ENCODE results near the gene PCNT.
"Not testable (repeated sequence)": the region's sequence is repeated elsewhere in the genome, so short reads cannot be mapped to it uniquely, and the experiment has no call there.

PCNT gene

DNA sequence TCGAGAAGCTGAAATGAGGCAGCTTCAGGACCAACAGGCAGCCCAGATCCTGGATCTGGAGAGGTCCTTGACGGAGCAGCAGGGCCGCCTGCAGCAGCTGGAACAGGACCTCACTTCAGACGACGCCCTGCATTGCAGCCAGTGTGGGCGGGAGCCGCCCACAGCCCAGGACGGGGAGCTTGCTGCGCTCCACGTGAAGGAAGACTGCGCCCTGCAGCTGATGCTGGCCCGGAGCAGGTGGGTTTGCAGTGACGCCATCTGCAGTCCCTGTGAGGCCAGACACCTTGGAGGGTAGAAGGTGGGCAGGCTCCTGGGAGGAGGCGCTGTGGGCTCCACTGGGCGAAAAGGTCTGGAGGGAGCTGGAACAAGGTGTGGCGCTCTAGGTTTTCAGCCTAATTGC, 39.7 kb downstream of the PCNT start:
- no peak for DNase-seq

DNA sequence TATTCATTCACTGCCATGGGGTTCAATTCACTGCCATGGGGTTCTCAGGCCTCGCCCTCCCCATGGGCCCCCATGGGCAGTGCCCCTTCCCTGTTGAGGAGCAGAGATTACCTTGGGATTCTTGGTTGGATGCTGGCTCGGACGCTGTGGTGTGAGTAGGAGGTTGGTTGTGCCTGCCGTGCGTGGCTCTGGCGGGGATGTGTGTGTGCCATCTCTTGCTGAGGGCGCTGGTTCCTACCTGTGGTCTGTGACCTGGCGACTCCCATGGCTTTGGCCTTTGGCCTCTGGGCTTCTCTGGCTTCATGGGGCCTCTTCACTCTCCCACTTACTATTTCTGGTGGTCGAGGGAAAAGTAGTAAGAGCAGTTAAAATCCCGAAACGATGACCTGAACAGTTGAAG, 42.1 kb downstream of the PCNT start:
- DNase-seq = no peak

DNA sequence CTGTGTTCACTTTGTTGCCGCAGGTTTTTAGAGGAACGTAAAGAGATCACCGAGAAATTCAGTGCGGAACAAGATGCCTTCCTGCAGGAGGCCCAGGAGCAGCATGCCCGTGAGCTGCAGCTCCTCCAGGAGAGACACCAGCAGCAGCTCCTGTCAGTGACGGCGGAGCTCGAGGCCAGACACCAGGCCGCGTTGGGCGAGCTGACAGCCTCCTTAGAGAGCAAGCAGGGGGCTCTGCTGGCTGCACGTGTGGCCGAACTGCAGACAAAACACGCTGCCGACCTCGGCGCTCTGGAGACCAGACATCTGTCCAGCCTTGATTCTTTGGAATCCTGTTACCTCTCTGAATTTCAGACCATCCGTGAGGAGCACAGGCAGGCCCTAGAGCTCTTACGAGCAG, 42.6 kb downstream of the PCNT start:
- DNase-seq = no peak

DNA sequence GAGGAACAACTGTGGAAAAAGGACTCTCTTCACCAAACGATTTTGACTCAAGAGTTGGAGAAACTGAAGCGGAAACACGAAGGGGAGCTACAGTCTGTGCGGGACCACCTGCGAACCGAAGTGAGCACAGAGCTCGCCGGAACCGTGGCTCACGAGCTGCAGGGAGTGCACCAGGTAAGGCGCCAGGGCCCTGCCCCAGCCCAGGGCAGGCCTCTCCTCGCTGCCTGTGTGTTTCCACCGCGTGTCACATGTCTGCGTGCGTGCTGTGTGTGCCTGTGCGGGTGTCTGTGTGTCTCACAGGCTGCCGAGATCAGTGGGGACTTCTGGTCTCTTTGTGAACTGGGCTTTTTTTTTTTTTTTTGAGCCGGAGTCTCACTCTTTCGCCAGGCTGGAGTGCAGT, 43.0 kb downstream of the PCNT start:
- no peak for DNase-seq

DNA sequence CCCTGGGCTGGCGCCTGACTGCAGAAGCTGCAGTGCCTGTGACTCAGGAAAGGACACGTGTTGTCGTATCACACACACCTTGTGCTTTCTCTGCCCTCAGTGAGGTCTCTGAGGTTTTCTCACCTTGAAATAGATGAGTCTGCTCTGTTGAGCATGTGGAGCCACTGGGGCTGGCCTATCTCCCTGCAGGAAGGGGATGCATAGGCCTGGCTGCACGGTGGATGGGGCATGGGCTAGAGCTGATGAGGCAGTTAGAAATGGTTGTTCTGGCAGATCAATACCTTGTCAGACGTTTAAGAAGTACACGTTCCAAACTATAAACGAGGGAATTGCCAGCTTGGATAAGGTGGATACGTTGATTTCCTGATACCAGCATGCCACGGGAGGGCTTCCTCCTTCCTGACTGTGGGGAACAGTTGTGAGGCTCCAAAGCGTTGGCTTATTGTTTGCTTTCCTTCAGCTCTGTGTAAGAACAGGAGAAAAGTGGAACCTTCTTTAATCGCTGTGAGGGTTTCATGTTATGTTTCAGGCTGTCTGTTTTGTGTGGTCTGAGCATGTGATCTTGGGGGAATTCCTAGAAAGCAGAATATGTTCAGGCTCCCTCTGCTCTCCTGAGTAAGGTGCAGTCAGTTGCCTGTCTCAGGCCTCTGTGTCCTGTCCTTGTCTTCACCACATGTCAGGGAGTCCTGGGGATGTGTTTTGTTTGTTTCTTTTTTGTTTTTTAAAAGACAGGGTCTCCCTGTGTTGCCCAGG, 44.8 kb downstream of the PCNT start:
- peak; percentile 4 for DNase-seq

DNA sequence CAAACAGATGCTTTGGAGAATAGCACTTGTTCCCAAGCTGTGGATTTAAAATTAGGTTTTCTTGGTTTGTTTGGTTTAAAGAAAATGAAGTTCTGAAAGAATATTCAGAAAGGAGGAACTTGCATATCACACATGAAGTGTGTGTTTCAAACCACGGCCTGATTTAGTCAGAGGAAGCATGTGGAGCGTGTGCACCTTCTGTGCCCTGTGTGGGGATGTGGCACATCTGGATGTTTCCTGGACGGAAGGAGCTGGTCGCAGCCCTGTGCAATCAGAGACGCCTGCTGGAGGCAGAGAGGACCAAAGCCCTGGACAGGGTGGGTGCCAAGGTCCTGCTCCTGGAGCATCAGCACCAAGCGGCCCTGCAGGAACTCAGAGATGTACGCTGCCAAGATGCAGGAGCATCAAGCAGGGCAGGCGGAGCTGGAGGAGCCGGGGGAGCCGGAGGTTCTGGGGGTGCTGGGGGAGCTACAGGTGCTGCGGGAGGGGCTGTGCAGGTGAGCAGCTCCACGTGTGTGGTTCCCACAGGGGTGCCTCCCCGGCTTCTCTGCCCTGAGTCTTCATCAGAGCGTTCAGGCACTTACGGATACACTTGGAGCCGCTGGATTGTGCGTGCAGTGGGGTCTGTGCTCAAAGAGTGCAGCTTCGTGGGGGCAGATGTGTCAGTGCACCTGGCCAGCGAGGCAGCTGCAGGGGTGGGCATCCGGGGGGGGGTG, 45.7 kb downstream of the PCNT start:
- DNase-seq = no peak

DNA sequence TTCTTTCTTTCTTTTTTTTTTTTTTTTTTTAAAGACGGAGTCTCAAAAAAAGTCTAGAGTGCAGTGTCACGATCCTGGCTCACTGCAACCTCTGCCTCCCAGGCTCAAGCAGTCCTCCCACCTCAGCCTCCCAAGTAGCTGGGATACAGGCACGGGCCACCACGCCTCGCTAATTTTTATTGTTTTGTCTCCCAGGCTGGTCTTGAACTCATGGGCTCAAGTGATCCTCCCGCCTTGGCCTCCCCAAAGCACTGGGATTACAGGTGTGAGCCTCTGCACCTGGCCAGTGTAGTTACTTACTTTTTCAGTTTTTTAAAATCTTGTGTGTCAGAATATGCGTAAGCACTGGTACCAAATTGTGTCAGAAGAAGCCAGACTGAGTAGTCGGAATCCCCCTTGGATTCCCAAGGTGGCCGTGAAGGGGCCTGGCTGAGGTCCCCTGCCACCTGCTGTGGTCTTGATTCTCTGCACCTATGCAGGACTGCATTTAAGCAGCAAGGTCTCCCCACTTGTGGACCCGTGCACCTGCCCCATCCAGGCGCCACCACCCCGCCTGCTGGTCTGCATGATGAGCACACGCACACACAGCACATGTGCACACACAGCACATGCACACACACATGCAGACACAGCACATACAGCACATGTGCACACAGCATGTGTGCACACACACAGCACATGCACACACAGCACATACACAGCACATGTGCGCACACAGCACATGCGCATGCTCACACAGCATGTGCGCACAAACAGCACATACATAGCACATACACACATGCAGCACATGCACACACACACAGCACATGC, 47.5 kb downstream of the PCNT start:
- DNase-seq = no peak

DNA sequence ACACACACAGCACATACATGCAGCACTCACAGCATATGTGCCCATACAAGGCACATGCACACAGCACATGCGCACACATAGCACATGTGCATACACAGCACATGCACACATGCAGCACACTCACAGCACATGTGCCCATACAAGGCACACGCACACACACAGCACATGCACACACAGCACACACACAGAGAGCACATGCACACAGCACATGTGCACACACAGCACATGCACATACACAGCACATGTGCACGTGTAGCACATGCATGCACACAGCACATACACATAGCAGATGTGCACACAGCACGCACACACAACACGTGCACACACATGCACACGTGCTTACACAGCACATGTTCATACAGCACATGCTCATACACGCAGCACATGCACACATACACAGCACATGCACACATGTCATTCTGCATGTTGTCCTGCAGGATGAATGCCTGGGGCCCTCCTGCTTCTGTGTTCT, 48.1 kb downstream of the PCNT start:
- DNase-seq = no peak

DNA sequence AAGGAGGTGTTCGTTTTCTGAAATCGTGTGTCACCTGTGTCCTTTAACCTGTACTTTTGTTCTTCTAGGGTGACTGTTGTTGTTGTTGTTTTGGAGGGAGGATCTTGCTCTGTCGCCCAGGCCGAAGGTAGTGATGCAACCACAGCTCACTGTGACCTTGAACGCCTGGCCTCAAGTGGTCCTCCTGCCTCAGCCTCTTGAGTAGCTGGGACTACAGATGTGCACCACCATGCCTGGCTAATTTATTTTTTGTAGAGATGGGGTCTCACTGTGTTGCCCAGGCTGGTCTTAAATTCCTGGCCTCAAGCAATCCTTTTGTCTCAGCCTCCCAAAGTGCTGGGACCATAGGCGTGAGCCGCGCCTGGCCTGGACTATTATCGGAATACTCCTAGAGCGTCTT, 49.0 kb downstream of the PCNT start:
- DNase-seq = not testable (repeated sequence)

DNA sequence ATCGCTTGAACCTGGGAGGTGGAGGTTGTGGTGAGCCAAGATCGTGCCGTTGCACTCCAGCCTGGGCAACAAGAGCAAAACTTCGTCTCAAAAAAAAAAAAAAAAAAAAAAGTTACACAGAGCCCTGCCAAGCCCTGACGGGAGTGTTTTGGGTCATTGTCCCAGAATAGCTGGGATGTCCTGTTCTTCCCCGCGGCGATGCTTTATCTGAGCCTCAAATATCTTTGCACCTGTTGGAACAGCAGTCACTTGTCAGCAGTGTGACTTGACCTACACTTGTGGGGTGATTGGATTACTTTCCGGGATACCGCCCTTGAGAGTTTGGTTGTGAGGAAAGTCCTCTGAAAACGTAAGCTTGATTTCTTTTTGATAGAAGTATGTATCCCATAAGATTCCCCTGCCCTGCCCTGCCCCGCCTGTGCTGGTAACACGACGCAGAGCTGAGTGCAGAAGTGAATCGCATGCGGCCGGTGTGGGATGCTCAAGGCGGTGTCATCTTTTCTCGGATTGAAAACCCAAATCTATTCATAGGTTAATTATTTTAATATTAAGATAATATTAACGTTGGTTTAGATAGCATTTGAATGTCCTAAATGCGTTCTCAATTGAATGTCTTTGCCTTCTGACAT, 50.9 kb downstream of the PCNT start:
- no peak for DNase-seq

DNA sequence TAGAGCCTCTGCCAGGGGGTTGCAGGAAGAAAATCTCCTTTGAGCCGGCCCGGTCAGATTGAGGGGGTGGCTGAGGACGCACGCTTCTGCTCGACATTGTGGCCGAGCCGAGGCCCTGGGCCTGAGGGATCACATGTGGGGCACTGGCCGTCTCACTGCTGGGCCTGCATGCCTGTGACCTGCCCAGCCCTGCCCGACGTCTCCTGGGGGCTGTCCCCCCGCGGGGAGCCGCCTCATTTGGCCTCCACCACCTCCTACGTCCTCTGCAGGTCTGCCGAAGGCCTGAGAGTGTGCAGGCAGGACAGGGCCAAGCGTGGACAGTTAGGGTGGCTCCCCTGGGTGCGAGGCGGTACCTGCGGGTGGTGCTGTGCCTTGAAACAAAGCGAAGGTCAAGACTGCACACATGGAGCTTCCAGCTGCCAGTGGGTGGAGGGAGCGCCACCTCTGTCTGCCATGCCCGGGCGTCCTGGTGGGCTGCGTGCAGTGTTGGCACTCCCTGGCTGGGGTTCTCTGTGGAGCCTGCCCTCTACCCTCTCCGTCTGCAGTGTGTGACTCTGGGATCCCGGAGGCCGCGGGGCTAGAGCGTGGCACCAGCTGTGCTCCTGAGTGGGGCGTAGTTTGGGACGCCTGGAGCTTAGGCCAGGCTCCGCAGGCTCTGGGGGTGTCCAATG, 51.7 kb downstream of the PCNT start:
- DNase-seq = no peak

DNA sequence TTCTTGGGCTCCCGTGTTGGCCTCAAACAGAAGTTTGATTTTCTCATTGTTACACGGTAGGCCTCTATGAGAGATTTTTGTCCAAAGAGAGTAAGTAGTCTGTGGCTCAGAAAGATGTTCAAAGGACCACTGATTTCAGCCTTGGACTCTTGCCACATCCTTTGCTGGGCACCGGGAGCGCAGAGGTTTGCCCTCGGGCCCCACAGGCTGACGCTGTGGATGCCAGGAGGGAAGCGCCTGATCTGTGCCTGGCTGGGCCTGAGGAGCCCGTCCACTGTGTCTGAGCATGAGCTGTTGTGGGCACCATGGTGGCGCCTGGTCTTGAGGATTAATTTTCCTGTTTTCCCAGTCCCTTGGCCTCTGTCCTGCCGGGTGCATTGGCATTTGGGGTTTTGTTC, 52.3 kb downstream of the PCNT start:
- no peak for DNase-seq

DNA sequence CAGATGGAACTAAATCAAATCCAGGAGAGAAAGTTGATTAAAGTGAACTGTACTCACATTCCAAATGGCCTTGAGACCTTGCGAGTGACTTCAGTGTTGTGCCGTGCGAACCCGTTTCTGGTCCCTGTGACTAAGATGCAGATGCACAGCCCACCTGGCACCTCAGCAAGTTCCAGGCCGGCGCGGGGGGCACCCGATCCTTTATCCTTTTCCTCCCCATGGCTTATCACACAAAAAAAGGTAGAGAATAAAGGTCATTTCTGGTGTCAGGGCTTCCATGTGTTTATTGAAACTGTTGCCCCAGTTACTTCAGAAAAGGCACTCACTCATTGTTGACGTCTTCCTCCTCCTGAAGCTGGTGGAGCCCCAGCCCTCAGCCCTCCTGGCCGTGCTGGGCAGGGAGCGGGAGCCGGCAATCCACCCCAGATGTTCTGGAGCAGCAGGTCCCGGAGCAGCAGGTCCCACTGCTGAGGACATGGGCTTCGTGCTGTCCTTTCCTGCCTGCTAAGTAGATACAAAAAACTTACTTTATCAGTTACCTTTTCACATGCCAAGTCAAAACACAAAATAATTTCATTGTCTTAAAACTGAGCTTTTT, 53.0 kb downstream of the PCNT start:
- no peak for DNase-seq

DNA sequence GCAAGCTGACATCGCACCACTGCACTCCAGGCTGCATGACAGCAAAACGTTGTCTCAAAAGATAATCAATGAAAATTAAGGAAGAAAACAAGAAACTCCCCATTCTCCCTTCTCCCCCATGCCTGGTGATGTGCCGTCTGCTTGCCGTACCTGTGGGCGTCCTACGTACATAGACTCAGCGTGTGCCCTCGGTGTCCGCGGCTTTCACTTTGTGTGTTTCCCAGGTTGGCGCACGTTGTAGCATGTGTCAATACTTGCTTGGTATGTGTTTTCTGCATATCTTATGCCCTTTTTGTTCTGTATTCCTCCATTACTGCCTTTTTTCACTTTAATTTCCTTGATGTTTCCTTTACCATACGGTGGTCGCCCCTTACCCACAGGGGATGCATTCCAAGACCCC, 53.8 kb downstream of the PCNT start:
- DNase-seq = no peak

DNA sequence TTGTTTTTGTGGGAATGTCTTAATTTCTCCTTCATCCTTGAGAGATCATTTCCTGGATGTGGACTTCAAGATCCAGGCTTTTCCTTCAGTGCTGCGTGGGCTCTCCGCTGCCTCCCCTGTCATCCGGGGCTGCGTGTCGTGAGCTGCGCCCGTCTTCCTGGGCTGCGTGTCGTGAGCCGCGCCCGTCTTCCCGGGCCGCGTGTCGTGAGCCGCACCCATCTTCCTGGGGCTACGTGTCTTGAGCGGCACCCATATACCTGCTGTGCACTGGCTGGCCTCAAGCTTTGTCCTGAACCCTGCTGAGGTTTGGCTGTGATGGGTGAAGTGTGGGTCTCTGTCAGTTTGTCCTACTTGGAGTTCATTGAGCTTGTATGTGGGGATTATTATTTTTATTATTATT, 55.1 kb downstream of the PCNT start:
- no peak for DNase-seq

DNA sequence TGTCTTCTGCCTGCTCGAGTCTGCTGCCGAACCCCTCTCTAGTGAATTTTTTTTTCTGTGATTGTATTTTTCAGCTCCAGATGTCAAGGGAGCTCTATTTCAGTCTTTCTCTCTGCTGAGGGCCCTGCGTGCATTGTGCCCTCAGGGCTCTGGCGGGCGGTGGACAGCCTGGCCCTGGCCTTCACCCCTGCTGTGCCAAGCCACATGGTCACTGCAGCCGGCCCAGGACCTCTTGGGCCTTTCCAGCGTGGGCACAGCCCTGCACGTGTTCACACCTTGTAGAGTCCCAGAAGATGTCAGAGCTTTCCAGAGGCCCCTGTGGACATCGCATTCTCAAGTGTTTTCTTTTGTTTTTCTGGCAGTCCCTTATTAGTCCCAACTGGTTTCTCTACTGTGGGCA, 55.7 kb downstream of the PCNT start:
- DNase-seq = no peak

DNA sequence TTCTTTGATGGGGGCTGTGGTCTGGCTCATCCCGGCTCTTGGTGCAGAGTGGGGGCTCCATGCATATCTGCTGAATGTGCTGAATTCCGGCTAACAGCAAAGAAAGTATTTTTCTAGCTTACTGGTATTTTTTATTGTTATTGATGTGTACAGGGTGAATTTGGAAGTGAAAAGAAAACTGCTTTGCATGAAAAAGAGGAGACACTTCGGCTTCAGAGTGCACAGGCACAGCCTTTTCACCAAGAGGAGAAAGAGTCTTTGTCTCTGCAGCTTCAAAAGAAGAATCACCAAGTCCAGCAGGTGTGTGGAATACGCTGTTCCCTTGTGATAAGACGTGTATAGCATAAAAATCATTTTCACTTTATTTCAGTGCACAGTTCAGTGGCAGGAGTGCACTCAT, 57.6 kb downstream of the PCNT start:
- no peak for DNase-seq

DNA sequence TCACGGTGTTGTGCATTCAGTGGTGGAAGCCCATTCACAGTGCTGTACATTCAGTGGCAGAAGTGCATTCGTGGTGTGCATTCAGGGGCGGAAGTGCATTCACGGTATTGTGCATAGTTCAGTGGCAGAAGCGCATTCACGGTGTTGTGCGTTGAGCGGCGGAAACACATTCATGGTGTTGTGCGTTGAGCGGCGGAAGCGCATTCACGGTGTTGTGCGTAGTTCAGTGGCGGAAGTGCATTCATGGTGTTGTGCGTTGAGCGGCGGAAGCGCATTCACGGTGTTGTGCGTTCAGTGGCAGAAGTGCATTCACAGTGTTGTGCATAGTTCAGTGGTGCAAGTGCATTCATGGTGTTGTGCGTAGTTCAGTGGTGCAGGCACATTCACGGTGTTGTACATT, 60.6 kb downstream of the PCNT start:
- DNase-seq = no peak

DNA sequence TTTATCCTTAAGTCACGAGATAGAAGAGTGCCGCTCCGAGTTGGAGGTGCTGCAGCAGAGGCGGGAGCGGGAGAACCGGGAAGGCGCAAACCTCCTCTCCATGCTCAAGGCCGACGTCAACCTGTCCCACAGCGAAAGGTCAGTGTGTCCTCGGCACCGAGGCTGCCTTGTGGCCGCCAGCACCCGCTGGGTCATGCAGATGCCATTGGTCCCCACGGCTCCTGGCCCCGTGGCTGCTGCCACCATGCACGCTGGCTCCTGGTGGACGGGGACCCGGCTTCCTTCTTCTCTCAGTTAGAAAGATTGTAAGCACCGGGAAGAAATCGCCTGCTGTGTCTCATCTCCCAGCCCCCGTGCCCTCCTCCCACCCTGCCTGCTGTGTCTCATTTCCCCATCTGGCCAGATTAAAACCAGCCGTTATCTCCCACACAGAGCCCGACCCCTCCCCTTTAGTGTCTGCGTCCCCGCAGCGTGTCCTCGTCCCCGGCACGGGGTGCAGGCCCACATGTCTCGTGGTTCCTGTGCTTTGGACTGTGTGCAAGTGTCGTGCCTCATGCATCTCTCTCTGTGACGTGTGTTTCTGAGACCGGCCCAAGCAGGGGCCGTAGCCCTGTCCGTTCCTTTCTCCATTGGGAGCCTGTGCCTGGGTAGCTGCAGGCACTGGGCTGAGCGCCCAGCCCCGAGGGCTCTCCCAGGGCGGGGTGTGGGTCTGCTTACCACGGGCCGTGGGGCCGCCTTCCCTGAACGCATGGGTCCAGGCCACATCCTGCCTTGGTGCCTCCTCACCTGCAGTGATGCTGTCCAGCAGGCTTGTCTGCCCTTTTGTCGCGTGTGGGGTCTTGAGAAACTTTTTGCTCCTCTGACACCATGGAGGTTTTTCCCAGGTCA, 62.1 kb downstream of the PCNT start:
- no peak for DNase-seq

DNA sequence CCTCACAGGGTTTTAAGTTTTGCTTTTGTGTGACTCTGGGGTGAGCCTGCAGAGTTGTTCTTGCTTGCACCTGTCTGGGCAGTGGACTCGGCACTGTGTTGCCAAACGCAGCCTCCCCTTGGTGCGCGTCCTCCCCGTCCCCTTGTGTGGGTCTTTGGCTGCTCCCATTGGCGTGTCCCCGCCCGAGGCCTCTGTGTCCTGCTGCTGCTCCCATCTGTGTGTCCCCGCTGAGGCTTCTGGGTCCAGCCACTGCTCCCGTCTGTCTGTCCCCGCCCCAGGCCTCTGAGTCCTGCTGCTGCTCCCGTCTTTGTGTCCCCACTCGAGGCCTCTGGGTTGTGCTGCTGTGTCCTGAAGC, 62.8 kb downstream of the PCNT start:
- no peak for DNase-seq

DNA sequence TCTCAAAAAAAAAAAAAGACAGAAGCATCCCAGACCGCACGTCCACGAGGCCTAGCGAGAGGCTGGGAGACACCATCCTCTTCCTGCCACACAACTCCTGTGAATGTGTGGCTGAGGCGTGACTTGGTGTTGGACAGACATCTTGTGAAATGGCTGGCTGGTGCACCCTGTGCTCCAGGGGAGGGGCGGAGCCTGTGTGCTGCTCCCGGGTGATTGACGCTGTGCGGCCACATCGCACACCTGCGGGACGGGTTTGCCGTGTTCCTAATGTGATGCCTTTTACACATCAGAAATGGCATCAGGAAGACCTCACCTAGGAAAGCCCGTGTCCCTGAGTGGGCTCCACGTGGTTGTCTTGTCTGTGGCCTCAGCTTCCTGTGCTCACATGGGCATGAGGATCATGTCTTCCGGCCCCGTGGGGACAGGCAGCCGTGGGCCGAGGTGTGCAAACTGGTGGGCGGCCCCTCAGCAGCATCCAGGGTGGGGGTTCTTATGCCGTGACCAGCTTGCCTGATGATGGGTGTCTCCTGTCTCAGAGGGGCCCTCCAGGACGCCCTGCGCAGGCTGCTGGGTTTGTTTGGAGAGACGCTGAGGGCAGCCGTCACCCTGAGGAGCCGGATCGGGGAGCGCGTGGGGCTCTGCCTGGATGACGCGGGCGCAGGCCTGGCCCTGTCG, 64.4 kb downstream of the PCNT start:
- DNase-seq = no peak
